Mesothelial cell of epicardium (in vitro differentiated cells): ENCODE data around the gene ERRFI1. TPM values are rescaled to one million over a fixed set of nuclear protein-coding genes. Genes with fewer than 3 reads are reported as not detected.

ENCODE experiments used
- DNase-seq, 2 experiments: peaks; one replicate each; pipeline ENCODE4 v3.0.0; 2021; ENCODE audit warnings: low spot score in 2 of 2; ENCODE audit not compliant: unreplicated experiment in 2 of 2
- H3K27ac Mint-ChIP-seq: 2 replicates; pipeline ENCODE4 v1.8.0; 2021; ENCODE audit warnings: mixed read lengths
- H3K27me3 Mint-ChIP-seq: 2 replicates; pipeline ENCODE4 v1.8.0; 2021; ENCODE audit warnings: low read depth, mixed read lengths
- H3K36me3 Mint-ChIP-seq: 2 replicates; pipeline ENCODE4 v1.8.0; 2021; ENCODE audit warnings: mixed read lengths
- H3K4me1 Mint-ChIP-seq: 2 replicates; pipeline ENCODE4 v1.8.0; 2021; ENCODE audit warnings: mixed read lengths
- H3K4me3 Mint-ChIP-seq: 2 replicates; pipeline ENCODE4 v1.8.0; 2021; ENCODE audit warnings: mild to moderate bottlenecking, moderate library complexity, mixed read lengths
- H3K9me3 Mint-ChIP-seq: 2 replicates; pipeline ENCODE4 v1.8.0; 2021; ENCODE audit warnings: mixed read lengths
- total RNA-seq: library from RNA; stranded (reverse); gene quantifications from 3 replicates; pipeline ENCODE4 v1.2.1, GENCODE V29; 2021
- TF ChIP-seq, protein P1 (sequence below): fragments of 200-600 bp; sonication (generic); IDR thresholded peaks from one replicate; pipeline ENCODE4 v1.5.0; 2021; ENCODE audit warnings: antibody characterized with exemption; ENCODE audit not compliant: unreplicated experiment

ERRFI1 gene
- total RNA-seq, 1 donor from 2014 or later, result 134 TPM

DNA sequence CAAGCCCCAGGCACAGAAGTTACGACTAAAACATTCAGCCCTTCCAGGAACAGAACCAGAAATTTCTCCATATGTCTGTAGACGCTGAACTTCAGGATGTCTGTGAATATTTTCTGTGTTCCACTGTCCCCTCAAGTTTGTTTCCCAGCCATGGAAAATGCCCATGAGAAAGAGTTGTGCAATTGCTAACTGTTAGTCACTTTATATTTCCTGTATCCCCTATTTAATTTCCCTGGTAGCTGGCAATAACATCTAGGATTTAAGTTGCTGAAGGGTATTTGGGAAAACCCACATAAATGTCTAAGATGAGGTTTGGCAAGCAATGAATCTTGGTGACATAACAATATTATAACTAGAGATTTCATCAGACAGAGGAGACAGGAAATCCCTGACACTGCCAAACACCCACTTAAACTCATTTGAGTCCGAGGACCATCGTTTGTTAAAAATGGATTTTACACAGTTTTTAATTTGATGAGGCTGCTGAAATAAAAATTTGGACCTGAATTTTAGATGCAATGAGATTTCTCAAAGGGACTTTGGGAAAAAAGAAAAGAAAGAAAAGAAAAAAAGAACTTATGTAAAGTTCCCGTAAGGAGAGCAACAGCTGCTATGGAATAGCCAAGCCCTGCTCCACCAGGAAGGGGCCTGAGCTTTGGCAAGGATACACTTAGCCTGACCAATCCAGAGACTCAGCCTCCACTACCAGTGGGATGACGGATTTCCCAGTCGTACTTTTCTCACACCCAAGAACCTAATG lies 21.8 kb upstream of the ERRFI1 start:
- H3K4me3 Mint-ChIP-seq, result no peak overlapping the region
- TF ChIP-seq, protein P1, sequence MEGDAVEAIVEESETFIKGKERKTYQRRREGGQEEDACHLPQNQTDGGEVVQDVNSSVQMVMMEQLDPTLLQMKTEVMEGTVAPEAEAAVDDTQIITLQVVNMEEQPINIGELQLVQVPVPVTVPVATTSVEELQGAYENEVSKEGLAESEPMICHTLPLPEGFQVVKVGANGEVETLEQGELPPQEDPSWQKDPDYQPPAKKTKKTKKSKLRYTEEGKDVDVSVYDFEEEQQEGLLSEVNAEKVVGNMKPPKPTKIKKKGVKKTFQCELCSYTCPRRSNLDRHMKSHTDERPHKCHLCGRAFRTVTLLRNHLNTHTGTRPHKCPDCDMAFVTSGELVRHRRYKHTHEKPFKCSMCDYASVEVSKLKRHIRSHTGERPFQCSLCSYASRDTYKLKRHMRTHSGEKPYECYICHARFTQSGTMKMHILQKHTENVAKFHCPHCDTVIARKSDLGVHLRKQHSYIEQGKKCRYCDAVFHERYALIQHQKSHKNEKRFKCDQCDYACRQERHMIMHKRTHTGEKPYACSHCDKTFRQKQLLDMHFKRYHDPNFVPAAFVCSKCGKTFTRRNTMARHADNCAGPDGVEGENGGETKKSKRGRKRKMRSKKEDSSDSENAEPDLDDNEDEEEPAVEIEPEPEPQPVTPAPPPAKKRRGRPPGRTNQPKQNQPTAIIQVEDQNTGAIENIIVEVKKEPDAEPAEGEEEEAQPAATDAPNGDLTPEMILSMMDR, result no peak
- no peaks in the 10 kb centered on the region for H3K27me3 Mint-ChIP-seq
- DNase-seq, result no peak
- peaks cover 23% of the 10 kb centered on the region for H3K4me1 Mint-ChIP-seq
- peaks cover 2% of the 10 kb centered on the region for H3K36me3 Mint-ChIP-seq
- H3K9me3 Mint-ChIP-seq, result no peaks in the 10 kb centered on the region
- H3K27ac Mint-ChIP-seq, result peak overlapping the region; percentile 85

DNA sequence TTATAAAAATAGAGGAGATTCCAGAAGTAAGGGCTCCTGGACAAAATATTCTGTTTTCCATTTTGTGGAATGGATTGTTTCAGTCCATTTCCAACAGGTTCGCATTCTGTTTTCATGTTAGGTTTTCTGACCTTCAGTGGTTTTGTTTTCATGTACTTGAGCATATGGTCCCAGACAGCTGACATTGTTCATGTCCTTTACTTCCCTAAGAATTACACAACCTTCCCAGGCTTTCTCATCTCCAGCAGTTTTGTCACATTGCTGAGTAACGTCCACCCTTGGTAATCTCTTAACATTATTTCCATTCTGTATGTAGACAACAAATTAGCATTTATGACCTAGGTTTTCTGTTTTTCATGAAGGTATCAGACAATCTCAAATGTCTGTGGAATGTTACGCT lies 21.0 kb upstream of the ERRFI1 start:
- Mint-ChIP-seq H3K4me3 (no peak overlapping the region), H3K9me3 (peaks cover 2% of the 10 kb centered on the region), H3K27ac (peak overlapping the region; percentile 85), H3K4me1 (peaks cover 23% of the 10 kb centered on the region), H3K36me3 (peaks cover 4% of the 10 kb centered on the region), H3K27me3 (no peaks in the 10 kb centered on the region)
- TF ChIP-seq, protein P1, result no peak
- DNase-seq, result no peak

DNA sequence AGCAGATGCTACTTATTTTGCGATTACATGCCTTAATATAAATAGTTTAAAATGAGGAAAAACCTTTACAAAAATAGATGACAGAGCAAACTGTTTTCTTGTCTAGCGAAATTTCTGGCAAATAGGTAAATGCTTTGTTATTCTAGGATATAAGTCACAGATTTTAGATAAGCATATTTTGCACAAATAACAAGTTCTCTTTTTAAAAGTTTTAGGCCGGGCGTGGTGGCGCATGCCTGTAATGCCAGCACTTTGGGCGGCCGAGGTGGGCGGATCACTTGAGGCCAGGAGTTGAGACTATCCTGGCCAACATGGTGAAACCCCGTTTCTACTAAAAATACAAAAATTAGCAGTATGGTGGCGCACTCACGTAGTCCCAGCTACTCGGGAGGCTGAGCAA lies 20.3 kb upstream of the ERRFI1 start:
- Mint-ChIP-seq H3K36me3 (peaks cover 5% of the 10 kb centered on the region), H3K9me3 (peaks cover 9% of the 10 kb centered on the region), H3K27ac (peak overlapping the region; percentile 53), H3K4me1 (peaks cover 23% of the 10 kb centered on the region), H3K27me3 (no peaks in the 10 kb centered on the region), H3K4me3 (no peak overlapping the region)
- TF ChIP-seq, protein P1, result no peak
- no peak for DNase-seq

DNA sequence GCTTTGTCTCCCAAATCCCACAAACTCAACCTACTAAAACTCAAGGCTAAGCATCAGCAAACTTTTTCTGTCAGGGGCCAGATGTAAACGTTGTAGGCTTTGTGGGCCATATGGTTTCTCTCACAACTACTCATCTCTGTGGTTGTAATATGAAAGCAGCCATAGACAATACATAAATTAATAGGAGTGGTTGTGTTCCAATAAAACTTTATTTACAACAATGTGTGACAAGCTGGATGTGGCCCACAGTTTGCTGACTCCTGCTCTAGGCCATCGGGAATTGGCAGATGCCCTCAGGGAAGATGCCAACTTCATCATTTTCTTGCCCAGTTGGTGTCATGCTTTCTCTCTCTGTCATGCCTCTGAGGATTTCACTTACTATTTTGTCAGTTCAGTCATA lies 17.5 kb upstream of the ERRFI1 start:
- Mint-ChIP-seq H3K36me3 (peaks cover 12% of the 10 kb centered on the region), H3K4me3 (no peak overlapping the region), H3K27ac (no peak overlapping the region), H3K27me3 (no peaks in the 10 kb centered on the region), H3K4me1 (peaks cover 23% of the 10 kb centered on the region), H3K9me3 (peaks cover 25% of the 10 kb centered on the region)
- TF ChIP-seq, protein P1, result no peak
- DNase-seq, result no peak

DNA sequence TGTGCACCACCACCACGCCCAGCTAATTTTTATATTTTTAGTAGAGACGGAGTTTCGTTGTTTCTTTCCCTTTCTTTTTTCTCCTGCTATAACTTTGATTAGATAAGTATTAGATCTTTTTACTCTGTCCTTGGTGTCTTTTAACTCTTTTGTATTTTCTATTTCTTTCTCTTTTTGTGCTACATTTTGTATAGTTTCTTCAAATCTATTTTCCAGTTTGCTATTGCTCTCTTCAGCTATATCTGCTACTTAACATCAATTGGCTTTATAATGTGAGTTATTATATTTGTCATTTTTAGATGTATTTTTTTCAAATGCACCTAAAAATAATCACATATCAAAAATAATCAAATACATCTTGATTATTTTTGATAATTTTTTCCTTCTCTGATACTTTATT lies 16.0 kb upstream of the ERRFI1 start:
- peaks cover 11% of the 10 kb centered on the region for H3K4me1 Mint-ChIP-seq
- H3K27me3 Mint-ChIP-seq, result no peaks in the 10 kb centered on the region
- no peak overlapping the region for H3K27ac Mint-ChIP-seq
- peaks cover 25% of the 10 kb centered on the region for H3K9me3 Mint-ChIP-seq
- DNase-seq, result no peak
- peaks cover 12% of the 10 kb centered on the region for H3K36me3 Mint-ChIP-seq
- TF ChIP-seq, protein P1, result no peak
- H3K4me3 Mint-ChIP-seq, result no peak overlapping the region

DNA sequence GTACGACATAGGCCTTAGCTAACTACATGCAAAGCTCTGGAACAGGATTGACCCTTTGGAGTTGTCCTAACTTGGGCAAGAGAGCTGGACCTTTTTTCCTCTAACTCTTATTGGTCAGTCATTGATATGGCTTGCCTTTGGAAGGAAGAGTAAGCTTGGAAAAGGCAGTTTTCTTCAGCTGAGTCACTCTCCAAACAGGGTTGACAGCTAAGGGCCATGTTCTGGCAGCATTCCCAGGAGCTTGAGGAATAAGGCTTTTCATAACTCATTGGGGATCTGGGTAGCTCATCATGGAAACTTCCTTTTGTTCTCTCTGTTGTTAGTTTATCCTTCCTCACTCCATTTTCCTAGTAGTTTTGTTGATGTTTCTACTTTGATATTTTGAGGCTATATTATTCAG lies 14.5 kb upstream of the ERRFI1 start:
- no peaks in the 10 kb centered on the region for H3K4me1 Mint-ChIP-seq
- H3K27me3 Mint-ChIP-seq, result no peaks in the 10 kb centered on the region
- peaks cover 12% of the 10 kb centered on the region for H3K36me3 Mint-ChIP-seq
- H3K9me3 Mint-ChIP-seq, result peaks cover 25% of the 10 kb centered on the region
- H3K4me3 Mint-ChIP-seq, result no peak overlapping the region
- no peak for DNase-seq
- TF ChIP-seq, protein P1, result no peak
- H3K27ac Mint-ChIP-seq, result peak overlapping the region; percentile 78
